SU-DHL-6 (cell line): Measurements from ENCODE around the gene EDIL3.

Experiments
- H2AFZ ChIP-seq: fragments of 200-600 bp; sonication (generic); 2 replicates; pipeline ENCODE4 v1.6.1; 2014; ENCODE audit warnings: low read depth, mild to moderate bottlenecking, moderate library complexity, mixed read lengths, antibody characterized with exemption, low read length; ENCODE audit not compliant: severe bottlenecking
- H3F3A ChIP-seq: fragments of 200-600 bp; shearing (Covaris generic); 2 replicates; pipeline ENCODE4 v1.6.0; 2016; ENCODE audit warnings: antibody characterized with exemption, mild to moderate bottlenecking; ENCODE audit not compliant: insufficient read depth
- H3K27ac ChIP-seq: fragments of 200-600 bp; sonication (generic); 2 replicates; pipeline ENCODE4 v1.5.1; 2016; ENCODE audit warnings: low read depth, mild to moderate bottlenecking, low read length, moderate library complexity, mixed read lengths
- H3K27me3 ChIP-seq: fragments of 200-600 bp; sonication (generic), shearing (Covaris generic); 2 replicates; pipeline ENCODE4 v1.6.0; 2014; ENCODE audit warnings: mild to moderate bottlenecking, low read length
- H3K36me3 ChIP-seq: fragments of 200-600 bp; sonication (generic); 2 replicates; pipeline ENCODE4 v1.6.1; 2014; ENCODE audit warnings: mild to moderate bottlenecking, low read length, mixed read lengths
- H3K4me2 ChIP-seq: fragments of 300-600, 200-600 bp; shearing (Covaris generic), sonication (generic); 2 replicates; pipeline ENCODE4 v1.6.0; 2014; ENCODE audit warnings: low read length, low read depth, mild to moderate bottlenecking; ENCODE audit not compliant: poor library complexity, severe bottlenecking
- H3K4me3 ChIP-seq: fragments of 200-600 bp; sonication (generic); 2 replicates; pipeline ENCODE4 v1.5.1; 2014; ENCODE audit warnings: antibody characterized with exemption, low read length, mild to moderate bottlenecking, mixed read lengths; ENCODE audit not compliant: insufficient read depth, poor library complexity, severe bottlenecking
- H3K79me2 ChIP-seq: fragments of 200-600 bp; sonication (generic); 2 replicates; pipeline ENCODE4 v1.6.1; 2014; ENCODE audit warnings: mild to moderate bottlenecking, low read length, moderate library complexity; ENCODE audit not compliant: insufficient read depth
- H3K9ac ChIP-seq: fragments of 200-600 bp; sonication (generic); 2 replicates; pipeline ENCODE4 v1.7.0; 2014; ENCODE audit warnings: mild to moderate bottlenecking, low read length
- H3K9me2 ChIP-seq: fragments of 200-600 bp; sonication (generic); replicated peaks from 2 replicates; pipeline ENCODE4 v1.6.1; 2014; ENCODE audit warnings: low read length; ENCODE audit not compliant: insufficient read depth
- H3K9me3 ChIP-seq: fragments of 200-600 bp; sonication (generic); 2 replicates; pipeline ENCODE4 v1.6.1; 2014; ENCODE audit warnings: low read length, mixed read lengths; ENCODE audit not compliant: insufficient read depth
- H4K20me1 ChIP-seq: fragments of 200-600 bp; sonication (generic); 2 replicates; pipeline ENCODE4 v1.6.1; 2014; ENCODE audit warnings: low read depth, mild to moderate bottlenecking, antibody characterized with exemption, low read length, moderate library complexity, mixed read lengths
- EZH2phosphoT487 ChIP-seq: fragments of 200-600 bp; sonication (generic), shearing (Covaris generic); conservative IDR thresholded peaks from 2 replicates; pipeline ENCODE4 v1.6.1; 2018; ENCODE audit warnings: mild to moderate bottlenecking, antibody characterized with exemption, low read length, moderate library complexity, mixed read lengths
- TF ChIP-seq, protein P1 (sequence below): fragments of 200-600 bp; sonication (generic); IDR thresholded peaks from one replicate; pipeline ENCODE4 v1.5.1; 2017; ENCODE audit warnings: antibody characterized with exemption, mild to moderate bottlenecking, low read length, moderate library complexity; ENCODE audit not compliant: insufficient read depth, poor library complexity, severe bottlenecking

The EDIL3 gene

DNA sequence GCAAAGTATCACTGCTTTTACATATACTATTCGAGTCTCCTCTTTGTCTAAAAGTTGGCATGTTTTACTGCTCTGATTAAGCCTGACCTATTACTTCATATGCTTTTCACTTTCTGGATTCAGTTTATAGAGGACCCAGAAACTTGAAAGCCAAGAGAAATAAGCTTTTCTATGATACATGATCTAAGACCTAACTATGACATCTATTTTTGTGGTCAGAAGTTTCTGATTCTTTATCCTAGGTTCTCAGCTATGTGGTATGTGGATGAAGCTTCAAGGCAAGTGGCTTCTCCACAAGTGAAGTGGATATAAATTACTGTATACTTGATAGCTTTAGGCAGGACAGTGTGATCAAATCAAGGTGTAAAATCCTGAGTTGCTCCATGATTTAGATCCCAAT is 6.3 kb downstream of the EDIL3 start:
- H3K27ac ChIP-seq: no peak overlapping the region
- no peak for TF ChIP-seq EZH2phosphoT487
- TF ChIP-seq, protein P1, sequence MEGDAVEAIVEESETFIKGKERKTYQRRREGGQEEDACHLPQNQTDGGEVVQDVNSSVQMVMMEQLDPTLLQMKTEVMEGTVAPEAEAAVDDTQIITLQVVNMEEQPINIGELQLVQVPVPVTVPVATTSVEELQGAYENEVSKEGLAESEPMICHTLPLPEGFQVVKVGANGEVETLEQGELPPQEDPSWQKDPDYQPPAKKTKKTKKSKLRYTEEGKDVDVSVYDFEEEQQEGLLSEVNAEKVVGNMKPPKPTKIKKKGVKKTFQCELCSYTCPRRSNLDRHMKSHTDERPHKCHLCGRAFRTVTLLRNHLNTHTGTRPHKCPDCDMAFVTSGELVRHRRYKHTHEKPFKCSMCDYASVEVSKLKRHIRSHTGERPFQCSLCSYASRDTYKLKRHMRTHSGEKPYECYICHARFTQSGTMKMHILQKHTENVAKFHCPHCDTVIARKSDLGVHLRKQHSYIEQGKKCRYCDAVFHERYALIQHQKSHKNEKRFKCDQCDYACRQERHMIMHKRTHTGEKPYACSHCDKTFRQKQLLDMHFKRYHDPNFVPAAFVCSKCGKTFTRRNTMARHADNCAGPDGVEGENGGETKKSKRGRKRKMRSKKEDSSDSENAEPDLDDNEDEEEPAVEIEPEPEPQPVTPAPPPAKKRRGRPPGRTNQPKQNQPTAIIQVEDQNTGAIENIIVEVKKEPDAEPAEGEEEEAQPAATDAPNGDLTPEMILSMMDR: no peak
- H3K4me2 ChIP-seq: no peak overlapping the region
- no peak overlapping the region for H2AFZ ChIP-seq
- no peaks in the 10 kb centered on the region for H3K79me2 ChIP-seq
- no peaks in the 10 kb centered on the region for H3F3A ChIP-seq
- no peaks in the 10 kb centered on the region for H3K9me3 ChIP-seq
- H4K20me1 ChIP-seq: no peaks in the 10 kb centered on the region
- no peak overlapping the region for H3K9ac ChIP-seq
- no peaks in the 10 kb centered on the region for H3K36me3 ChIP-seq
- no peaks in the 10 kb centered on the region for H3K9me2 ChIP-seq
- H3K4me3 ChIP-seq: no peak overlapping the region
- no peaks in the 10 kb centered on the region for H3K27me3 ChIP-seq

DNA sequence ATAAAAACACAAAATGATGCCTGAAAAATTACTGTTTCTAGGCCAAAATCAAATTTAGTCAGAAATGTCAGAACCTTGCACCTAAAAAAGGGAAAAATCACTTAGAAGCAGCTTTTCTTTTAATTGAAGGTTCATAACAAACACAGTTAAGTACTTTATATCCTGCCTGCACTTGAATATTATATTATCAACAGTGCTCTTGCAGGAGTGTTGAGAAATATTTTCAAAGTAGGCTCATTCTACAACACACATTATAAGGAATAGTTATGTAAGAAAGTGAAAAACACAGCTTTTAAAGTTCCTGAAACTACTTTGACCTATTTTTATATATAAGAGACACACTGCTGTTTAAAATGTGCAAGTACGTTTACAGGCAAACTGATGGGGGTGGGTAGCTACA is 8.3 kb downstream of the EDIL3 start:
- H3K9ac ChIP-seq: no peak overlapping the region
- no peaks in the 10 kb centered on the region for H3K27me3 ChIP-seq
- no peaks in the 10 kb centered on the region for H3K36me3 ChIP-seq
- TF ChIP-seq, protein P1: no peak
- TF ChIP-seq EZH2phosphoT487: no peak
- H4K20me1 ChIP-seq: no peaks in the 10 kb centered on the region
- H3K9me3 ChIP-seq: no peaks in the 10 kb centered on the region
- H3K79me2 ChIP-seq: no peaks in the 10 kb centered on the region
- H2AFZ ChIP-seq: no peak overlapping the region
- H3K4me2 ChIP-seq: no peak overlapping the region
- H3F3A ChIP-seq: no peaks in the 10 kb centered on the region
- H3K9me2 ChIP-seq: no peaks in the 10 kb centered on the region
- no peak overlapping the region for H3K4me3 ChIP-seq
- H3K27ac ChIP-seq: no peak overlapping the region

DNA sequence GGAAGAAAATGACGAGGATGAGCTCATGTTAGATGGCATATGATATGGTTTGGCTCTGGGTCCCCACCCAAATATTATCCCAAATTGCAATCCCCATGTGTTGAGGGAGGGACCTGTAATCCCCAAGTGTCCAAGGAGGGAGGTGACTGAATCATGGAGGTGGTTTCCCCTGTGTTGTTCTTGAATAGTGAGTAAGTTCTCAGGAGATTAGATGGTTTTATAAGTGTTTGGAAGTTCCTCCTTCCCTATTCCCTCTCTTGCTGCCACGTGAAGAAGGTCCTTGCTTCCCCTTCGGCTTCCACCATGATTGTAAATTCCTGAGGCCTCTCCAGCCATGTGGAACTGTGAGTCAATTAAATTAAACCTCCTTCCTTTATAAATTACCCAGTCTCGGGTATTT is 10.1 kb downstream of the EDIL3 start:
- H3K9me3 ChIP-seq: no peaks in the 10 kb centered on the region
- H3K9ac ChIP-seq: no peak overlapping the region
- no peaks in the 10 kb centered on the region for H3F3A ChIP-seq
- no peaks in the 10 kb centered on the region for H3K9me2 ChIP-seq
- H3K27me3 ChIP-seq: no peaks in the 10 kb centered on the region
- H3K4me2 ChIP-seq: no peak overlapping the region
- no peaks in the 10 kb centered on the region for H4K20me1 ChIP-seq
- no peaks in the 10 kb centered on the region for H3K36me3 ChIP-seq
- H3K4me3 ChIP-seq: no peak overlapping the region
- no peaks in the 10 kb centered on the region for H3K79me2 ChIP-seq
- no peak overlapping the region for H3K27ac ChIP-seq
- TF ChIP-seq EZH2phosphoT487: no peak
- TF ChIP-seq, protein P1: no peak
- H2AFZ ChIP-seq: no peak overlapping the region
